Measurements from ENCODE around the gene NOD1.
A peak's percentile ranks its signal among the peaks of the same experiment; 100 is the strongest.

NOD1 gene

GRCh38 chr7:30525429-30525828 is 46.8 kb upstream of the NOD1 start:
- Histone ChIP-seq H3K27me3 (ENCODE audit: control insufficient read depth in 3 of 3, insufficient read depth in 3 of 3, low read depth in 1 of 3, low read length in 3 of 3) (no peaks in the 10 kb centered on the region), H2BK120ac (ENCODE audit: low read depth, low read length) (no peak overlapping the region), H3K23ac (ENCODE audit: low read depth, low read length, poor library complexity) (no peak overlapping the region), H3K4me3 (ENCODE audit: low read length in 2 of 2) (no peak overlapping the region), H3K9ac (ENCODE audit: low read depth, low read length, poor library complexity) (no peak overlapping the region), H3K79me1 (ENCODE audit: low read depth, low read length) (no peaks in the 10 kb centered on the region), H3K4me1 (ENCODE audit: control insufficient read depth in 2 of 2, insufficient read depth in 1 of 2, low read depth in 1 of 2, low read length in 2 of 2) (no peaks in the 10 kb centered on the region), H2AFZ (ENCODE audit: low read length) (no peak overlapping the region), H3K14ac (ENCODE audit: low read length) (peak overlapping the region; percentile 97), H2BK5ac (ENCODE audit: low read length) (no peak overlapping the region), H4K8ac (ENCODE audit: low read depth, low read length) (no peak overlapping the region), H3K36me3 (replicated peaks in 1 of 2; ENCODE audit: control insufficient read depth in 2 of 2, insufficient read depth in 2 of 2, low read length in 2 of 2) (no peaks in the 10 kb centered on the region), H2BK12ac (ENCODE audit: low read length) (no peak overlapping the region), H4K91ac (ENCODE audit: low read depth, low read length, poor library complexity) (no peak overlapping the region), H3K4me2 (ENCODE audit: insufficient read depth, low read length, poor library complexity, severe bottlenecking) (no peak overlapping the region), H3K18ac (ENCODE audit: low read length) (peak overlapping the region; percentile 71), H3K4ac (ENCODE audit: low read length) (peak overlapping the region; percentile 66), H2AK5ac (ENCODE audit: low read depth, low read length) (no peak overlapping the region), H2BK15ac (ENCODE audit: low read length) (no peak overlapping the region), H3K9me3 (replicated peaks in 1 of 2; ENCODE audit: control insufficient read depth in 2 of 2, insufficient read depth in 1 of 2, low read depth in 1 of 2, low read length in 2 of 2) (no peaks in the 10 kb centered on the region), H3K27ac (replicated peaks; ENCODE audit: low read length) (no peak overlapping the region)
- DNase-seq (ENCODE audit: low spot score): no peak
- no CpG with 5 or more reads among the region's 5 CpGs for WGBS, 2 donors (ENCODE audit: extremely low coverage in 2 of 2, insufficient read length in 2 of 2, insufficient replicate concordance in 1 of 2)

GRCh38 chr7:30524545-30524944 is 46.0 kb upstream of the NOD1 start:
- H3K4me2 ChIP-seq (ENCODE audit: insufficient read depth, low read length, poor library complexity, severe bottlenecking): no peak overlapping the region
- no peak overlapping the region for H2BK12ac ChIP-seq (ENCODE audit: low read length)
- no peak overlapping the region for H3K23ac ChIP-seq (ENCODE audit: low read depth, low read length, poor library complexity)
- DNase-seq (ENCODE audit: low spot score): no peak
- H3K4ac ChIP-seq (ENCODE audit: low read length): no peak overlapping the region
- H2BK15ac ChIP-seq (ENCODE audit: low read length): no peak overlapping the region
- H4K8ac ChIP-seq (ENCODE audit: low read depth, low read length): no peak overlapping the region
- no peaks in the 10 kb centered on the region for H3K9me3 ChIP-seq (replicated peaks in 1 of 2; ENCODE audit: control insufficient read depth in 2 of 2, insufficient read depth in 1 of 2, low read depth in 1 of 2, low read length in 2 of 2)
- no peaks in the 10 kb centered on the region for H3K36me3 ChIP-seq (replicated peaks in 1 of 2; ENCODE audit: control insufficient read depth in 2 of 2, insufficient read depth in 2 of 2, low read length in 2 of 2)
- no peak overlapping the region for H3K4me3 ChIP-seq (ENCODE audit: low read length in 2 of 2)
- WGBS, 2 donors (ENCODE audit: extremely low coverage in 2 of 2, insufficient read length in 2 of 2, insufficient replicate concordance in 1 of 2): no CpG with 5 or more reads among the region's 2 CpGs
- no peak overlapping the region for H3K27ac ChIP-seq (replicated peaks; ENCODE audit: low read length)
- no peak overlapping the region for H2BK5ac ChIP-seq (ENCODE audit: low read length)
- H3K79me1 ChIP-seq (ENCODE audit: low read depth, low read length): no peaks in the 10 kb centered on the region
- H3K27me3 ChIP-seq (ENCODE audit: control insufficient read depth in 3 of 3, insufficient read depth in 3 of 3, low read depth in 1 of 3, low read length in 3 of 3): no peaks in the 10 kb centered on the region
- no peak overlapping the region for H4K91ac ChIP-seq (ENCODE audit: low read depth, low read length, poor library complexity)
- H2AK5ac ChIP-seq (ENCODE audit: low read depth, low read length): no peak overlapping the region
- H3K9ac ChIP-seq (ENCODE audit: low read depth, low read length, poor library complexity): no peak overlapping the region
- H3K4me1 ChIP-seq (ENCODE audit: control insufficient read depth in 2 of 2, insufficient read depth in 1 of 2, low read depth in 1 of 2, low read length in 2 of 2): no peaks in the 10 kb centered on the region
- no peak overlapping the region for H2BK120ac ChIP-seq (ENCODE audit: low read depth, low read length)
- no peak overlapping the region for H3K14ac ChIP-seq (ENCODE audit: low read length)
- H3K18ac ChIP-seq (ENCODE audit: low read length): no peak overlapping the region
- no peak overlapping the region for H2AFZ ChIP-seq (ENCODE audit: low read length)

GRCh38 chr7:30523466-30523865 is 44.9 kb upstream of the NOD1 start:
- H3K27ac ChIP-seq (replicated peaks; ENCODE audit: low read length): no peak overlapping the region
- no peak overlapping the region for H2BK15ac ChIP-seq (ENCODE audit: low read length)
- no peak overlapping the region for H2BK5ac ChIP-seq (ENCODE audit: low read length)
- no peak overlapping the region for H3K4ac ChIP-seq (ENCODE audit: low read length)
- H4K8ac ChIP-seq (ENCODE audit: low read depth, low read length): no peak overlapping the region
- no peak overlapping the region for H2AFZ ChIP-seq (ENCODE audit: low read length)
- H3K14ac ChIP-seq (ENCODE audit: low read length): no peak overlapping the region
- H4K91ac ChIP-seq (ENCODE audit: low read depth, low read length, poor library complexity): no peak overlapping the region
- no peak overlapping the region for H2BK120ac ChIP-seq (ENCODE audit: low read depth, low read length)
- no peak for DNase-seq (ENCODE audit: low spot score)
- no peaks in the 10 kb centered on the region for H3K36me3 ChIP-seq (replicated peaks in 1 of 2; ENCODE audit: control insufficient read depth in 2 of 2, insufficient read depth in 2 of 2, low read length in 2 of 2)
- H3K18ac ChIP-seq (ENCODE audit: low read length): no peak overlapping the region
- WGBS, 2 donors (ENCODE audit: extremely low coverage in 2 of 2, insufficient read length in 2 of 2, insufficient replicate concordance in 1 of 2): no CpG with 5 or more reads among the region's 2 CpGs
- no peak overlapping the region for H3K4me2 ChIP-seq (ENCODE audit: insufficient read depth, low read length, poor library complexity, severe bottlenecking)
- no peak overlapping the region for H2BK12ac ChIP-seq (ENCODE audit: low read length)
- no peak overlapping the region for H2AK5ac ChIP-seq (ENCODE audit: low read depth, low read length)
- no peak overlapping the region for H3K23ac ChIP-seq (ENCODE audit: low read depth, low read length, poor library complexity)
- H3K79me1 ChIP-seq (ENCODE audit: low read depth, low read length): no peaks in the 10 kb centered on the region
- H3K27me3 ChIP-seq (ENCODE audit: control insufficient read depth in 3 of 3, insufficient read depth in 3 of 3, low read depth in 1 of 3, low read length in 3 of 3): no peaks in the 10 kb centered on the region
- H3K9me3 ChIP-seq (replicated peaks in 1 of 2; ENCODE audit: control insufficient read depth in 2 of 2, insufficient read depth in 1 of 2, low read depth in 1 of 2, low read length in 2 of 2): no peaks in the 10 kb centered on the region
- no peak overlapping the region for H3K4me3 ChIP-seq (ENCODE audit: low read length in 2 of 2)
- H3K4me1 ChIP-seq (ENCODE audit: control insufficient read depth in 2 of 2, insufficient read depth in 1 of 2, low read depth in 1 of 2, low read length in 2 of 2): no peaks in the 10 kb centered on the region
- no peak overlapping the region for H3K9ac ChIP-seq (ENCODE audit: low read depth, low read length, poor library complexity)

GRCh38 chr7:30522159-30522558 is 43.6 kb upstream of the NOD1 start:
- H3K9ac ChIP-seq (ENCODE audit: low read depth, low read length, poor library complexity): no peak overlapping the region
- H2AK5ac ChIP-seq (ENCODE audit: low read depth, low read length): no peak overlapping the region
- no peak overlapping the region for H4K8ac ChIP-seq (ENCODE audit: low read depth, low read length)
- no peak overlapping the region for H3K4me2 ChIP-seq (ENCODE audit: insufficient read depth, low read length, poor library complexity, severe bottlenecking)
- no peak for DNase-seq (ENCODE audit: low spot score)
- H3K18ac ChIP-seq (ENCODE audit: low read length): no peak overlapping the region
- no peak overlapping the region for H2BK5ac ChIP-seq (ENCODE audit: low read length)
- H4K91ac ChIP-seq (ENCODE audit: low read depth, low read length, poor library complexity): no peak overlapping the region
- no peak overlapping the region for H3K23ac ChIP-seq (ENCODE audit: low read depth, low read length, poor library complexity)
- no CpG with 5 or more reads among the region's 3 CpGs for WGBS, 2 donors (ENCODE audit: extremely low coverage in 2 of 2, insufficient read length in 2 of 2, insufficient replicate concordance in 1 of 2)
- no peak overlapping the region for H2AFZ ChIP-seq (ENCODE audit: low read length)
- no peak overlapping the region for H3K14ac ChIP-seq (ENCODE audit: low read length)
- H3K27me3 ChIP-seq (ENCODE audit: control insufficient read depth in 3 of 3, insufficient read depth in 3 of 3, low read depth in 1 of 3, low read length in 3 of 3): no peaks in the 10 kb centered on the region
- H3K27ac ChIP-seq (replicated peaks; ENCODE audit: low read length): no peak overlapping the region
- H3K9me3 ChIP-seq (replicated peaks in 1 of 2; ENCODE audit: control insufficient read depth in 2 of 2, insufficient read depth in 1 of 2, low read depth in 1 of 2, low read length in 2 of 2): no peaks in the 10 kb centered on the region
- no peak overlapping the region for H2BK15ac ChIP-seq (ENCODE audit: low read length)
- no peak overlapping the region for H2BK120ac ChIP-seq (ENCODE audit: low read depth, low read length)
- no peak overlapping the region for H2BK12ac ChIP-seq (ENCODE audit: low read length)
- no peaks in the 10 kb centered on the region for H3K36me3 ChIP-seq (replicated peaks in 1 of 2; ENCODE audit: control insufficient read depth in 2 of 2, insufficient read depth in 2 of 2, low read length in 2 of 2)
- H3K4ac ChIP-seq (ENCODE audit: low read length): no peak overlapping the region
- H3K79me1 ChIP-seq (ENCODE audit: low read depth, low read length): no peaks in the 10 kb centered on the region
- no peaks in the 10 kb centered on the region for H3K4me1 ChIP-seq (ENCODE audit: control insufficient read depth in 2 of 2, insufficient read depth in 1 of 2, low read depth in 1 of 2, low read length in 2 of 2)
- H3K4me3 ChIP-seq (ENCODE audit: low read length in 2 of 2): no peak overlapping the region
